Measurements from ENCODE around the gene ARID3B. TPM values are rescaled to one million over a fixed set of nuclear protein-coding genes. Genes with fewer than 3 reads are reported as not detected.

The ARID3B gene
- total and polyA plus RNA-seq, 2 of the 13 experiments (the other 11 are each of a cell fraction or from before 2014, with no cell fraction given), result 5.3 to 12.8 TPM

DNA sequence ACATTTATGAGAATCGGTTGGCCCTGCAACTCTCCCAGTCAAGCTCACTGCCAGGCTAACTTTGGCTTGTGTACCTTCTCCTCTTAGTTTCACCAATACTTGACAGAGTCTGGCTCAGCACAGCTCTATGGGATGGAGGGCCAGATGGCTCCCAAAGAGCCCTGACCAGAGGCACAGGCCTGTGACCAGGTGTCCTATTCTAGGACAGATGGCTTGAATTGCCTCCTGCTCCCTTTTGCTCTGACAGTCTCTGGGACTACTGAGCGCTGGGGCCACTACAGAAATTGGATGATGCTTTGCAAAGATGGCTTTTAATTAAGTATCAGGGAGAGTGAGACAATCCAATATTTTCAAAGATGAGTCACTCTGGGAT lies 10.3 kb upstream of the ARID3B start:
- Histone ChIP-seq H3K79me2 (ENCODE audit: insufficient read depth, low read length) (no peaks in the 10 kb centered on the region), H3K4me3 (replicated peaks in 1 of 3; ENCODE audit: insufficient read depth in 1 of 3, low read depth in 2 of 3, low read length in 3 of 3) (no peak overlapping the region), H3K36me3 (replicated peaks in 1 of 2; ENCODE audit: control insufficient read depth in 1 of 2, insufficient read depth in 2 of 2, low read length in 2 of 2) (no peaks in the 10 kb centered on the region), H3K27ac (ENCODE audit: extremely low read length, insufficient read depth, low read length) (no peak overlapping the region), H3K4me2 (ENCODE audit: low read depth, low read length) (no peak overlapping the region), H3K4me1 (ENCODE audit: insufficient read depth, low read length) (peaks cover 17% of the 10 kb centered on the region), H2AFZ (ENCODE audit: low read length) (no peak overlapping the region), H3K9me3 (ENCODE audit: low read length) (no peaks in the 10 kb centered on the region), H3K27me3 (ENCODE audit: control insufficient read depth in 1 of 2, insufficient read depth in 2 of 2, low read length in 2 of 2) (no peaks in the 10 kb centered on the region), H3K9ac (ENCODE audit: insufficient read depth, low read depth, low read length) (no peak overlapping the region), H4K20me1 (ENCODE audit: insufficient read depth, low read length) (no peaks in the 10 kb centered on the region)
- TF ChIP-seq SMAD9 (CRISPR knock-in tag; IDR thresholded peaks at IDR 0.05) (no peak), CREB1 (IDR thresholded peaks at IDR 0.05) (no peak), CREB1 (CRISPR knock-in tag; IDR thresholded peaks at IDR 0.05) (no peak), PTBP1 (IDR thresholded peaks at IDR 0.05; ENCODE audit: low read depth, low read length, poor library complexity, severe bottlenecking) (no peak), ZNF605 (CRISPR knock-in tag; IDR thresholded peaks at IDR 0.05) (no peak), ZMAT3 (CRISPR knock-in tag; conservative IDR thresholded peaks at IDR 0.05) (no peak), MXI1 (IDR thresholded peaks at IDR 0.05; ENCODE audit: borderline replicate concordance, low read depth, low read length) (no peak), AKNA (CRISPR knock-in tag; IDR thresholded peaks at IDR 0.05; ENCODE audit: borderline replicate concordance) (no peak), AKAP8 (CRISPR knock-in tag; IDR thresholded peaks at IDR 0.05) (no peak), ZNF749 (CRISPR knock-in tag; IDR thresholded peaks at IDR 0.05; ENCODE audit: borderline replicate concordance) (no peak), DDIT3 (CRISPR knock-in tag; IDR thresholded peaks at IDR 0.05) (no peak)
- in situ Hi-C loops (cut with HindIII; ENCODE audit: extremely low pct_ligation_motif_present, low pct_unique_long_range_greater_than_20kb), result no loop called here
- DNase-seq (ENCODE audit: low spot score) (no peak), ATAC-seq (no peak; the same call in 2 of the 3 replicates), FAIRE-seq (no peak)
- BruUV-seq (replicated peaks), result no TSS peak
- ChIA-PET CTCF (ENCODE audit: low intra/inter-chr PET ratio, low total read pairs) (no interaction called here), POLR2A (no interaction called here)
- WGBS (ENCODE audit: low lambda C conversion rate), result 54% methylated on average over 2 of the region's 2 CpGs
- intact Hi-C loops (cut with micrococcal nuclease; ENCODE audit: unreplicated experiment), result no loop called here

Data from HepG2 (cell line).